ENCODE data around the gene SMOC1.

DNA sequence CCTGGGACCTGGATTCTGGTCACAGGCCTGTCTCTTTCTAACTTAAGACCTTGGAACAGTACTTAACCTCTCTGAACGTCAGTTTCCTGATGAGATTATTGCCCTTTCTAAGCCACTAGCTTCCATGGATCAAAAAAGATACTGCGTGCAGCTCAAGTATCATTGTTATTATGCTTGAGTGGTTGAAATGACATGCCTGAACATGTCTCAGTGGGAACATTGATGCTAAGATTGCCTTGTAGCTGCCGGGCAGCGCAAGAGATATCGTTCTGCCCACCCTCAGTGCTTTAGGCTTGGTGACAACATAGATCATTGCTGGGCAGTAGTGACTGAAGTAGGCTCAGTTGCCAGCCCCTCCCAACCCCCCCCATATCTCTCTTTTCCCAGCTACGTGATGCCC, 131.9 kb downstream of the SMOC1 start:
- TF ChIP-seq, protein P1, sequence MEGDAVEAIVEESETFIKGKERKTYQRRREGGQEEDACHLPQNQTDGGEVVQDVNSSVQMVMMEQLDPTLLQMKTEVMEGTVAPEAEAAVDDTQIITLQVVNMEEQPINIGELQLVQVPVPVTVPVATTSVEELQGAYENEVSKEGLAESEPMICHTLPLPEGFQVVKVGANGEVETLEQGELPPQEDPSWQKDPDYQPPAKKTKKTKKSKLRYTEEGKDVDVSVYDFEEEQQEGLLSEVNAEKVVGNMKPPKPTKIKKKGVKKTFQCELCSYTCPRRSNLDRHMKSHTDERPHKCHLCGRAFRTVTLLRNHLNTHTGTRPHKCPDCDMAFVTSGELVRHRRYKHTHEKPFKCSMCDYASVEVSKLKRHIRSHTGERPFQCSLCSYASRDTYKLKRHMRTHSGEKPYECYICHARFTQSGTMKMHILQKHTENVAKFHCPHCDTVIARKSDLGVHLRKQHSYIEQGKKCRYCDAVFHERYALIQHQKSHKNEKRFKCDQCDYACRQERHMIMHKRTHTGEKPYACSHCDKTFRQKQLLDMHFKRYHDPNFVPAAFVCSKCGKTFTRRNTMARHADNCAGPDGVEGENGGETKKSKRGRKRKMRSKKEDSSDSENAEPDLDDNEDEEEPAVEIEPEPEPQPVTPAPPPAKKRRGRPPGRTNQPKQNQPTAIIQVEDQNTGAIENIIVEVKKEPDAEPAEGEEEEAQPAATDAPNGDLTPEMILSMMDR (IDR thresholded peaks at IDR 0.05) = no peak
- no peak for TF ChIP-seq POLR2A (IDR thresholded peaks at IDR 0.05)
- TF ChIP-seq POLR2AphosphoS5 (IDR thresholded peaks at IDR 0.05) = no peak
- no peak for TF ChIP-seq EP300 (IDR thresholded peaks at IDR 0.05)

All from sigmoid colon (tissue), 4 donors.